B cell (primary cell): Measurements from ENCODE around the gene CDC5L. TPM values are rescaled to one million over a fixed set of nuclear protein-coding genes. Genes with fewer than 3 reads are reported as not detected.
"Not testable (repeated sequence)": the region's sequence is repeated elsewhere in the genome, so short reads cannot be mapped to it uniquely, and the experiment has no call there.

ENCODE experiments used
- ATAC-seq: fragments of 200-7000 bp; cut with Tn5 transposase; one replicate; pipeline ENCODE4 v1.10.0; 2021; ENCODE audit warnings: low read depth, mild to moderate bottlenecking, moderate number of reproducible peaks, moderate library complexity
- CTCF ChIA-PET: fragments of 350-600 bp; sonication (Branson Sonifier 250); formaldehyde crosslinking; loops from one replicate; lab custom pipeline; 2021; ENCODE audit warnings: antibody characterized with exemption, inconsistent platforms; lab: Charles Lee
- POLR2A ChIA-PET: fragments of 350-600 bp; sonication (Branson Sonifier 250); formaldehyde crosslinking; loops from one replicate; lab custom pipeline; 2021; ENCODE audit warnings: antibody characterized with exemption; lab: Charles Lee
- DNase-seq: peaks from one replicate; pipeline ENCODE4 v3.0.0; 2013
- H2AFZ ChIP-seq: 2 replicates; pipeline ENCODE4 v1.6.1; 2012; ENCODE audit warnings: mild to moderate bottlenecking, low read depth, low read length; ENCODE audit not compliant: insufficient read depth, poor library complexity, severe bottlenecking
- H3K27ac ChIP-seq, 2 donors: 1 replicate in 1 of 2; 2 replicates in 1 of 2; pipeline ENCODE4 v1.5.1; 2012 to 2013; ENCODE audit warnings: low read length in 2 of 2, mild to moderate bottlenecking in 2 of 2, moderate library complexity in 1 of 2
- H3K27me3 ChIP-seq, 4 experiments: fragments of 200-600 bp in 1 of 4; sonication (generic) in 1 of 4; replicated peaks in 1 of 4; 1 replicate in 2 of 4; 2 replicates in 2 of 4; pipeline versions ENCODE4 v1.6.1 to v1.7.0; 2013 to 2016; ENCODE audit warnings: low read length in 3 of 4, mild to moderate bottlenecking in 2 of 4, mixed read lengths in 1 of 4, moderate library complexity in 1 of 4; ENCODE audit not compliant: insufficient read depth in 4 of 4, control insufficient read depth in 3 of 4; ENCODE audit errors: control extremely low read depth in 1 of 4
- H3K36me3 ChIP-seq, 2 experiments: replicated peaks in 1 of 2; 1 replicate in 1 of 2; 2 replicates in 1 of 2; pipeline versions ENCODE4 v1.6.1 to v1.7.1; 2013; ENCODE audit warnings: low read length in 1 of 2; ENCODE audit not compliant: insufficient read depth in 2 of 2, control insufficient read depth in 1 of 2; ENCODE audit errors: control extremely low read depth in 1 of 2, extremely low read depth in 1 of 2
- H3K4me1 ChIP-seq, 2 donors: fragments of 200-600 bp in 1 of 2; sonication (generic) in 1 of 2; 1 replicate in 1 of 2; 2 replicates in 1 of 2; pipeline versions ENCODE4 v1.5.1 to v1.6.1; 2013 to 2017; ENCODE audit warnings: low read length in 2 of 2; ENCODE audit not compliant: control insufficient read depth in 2 of 2, insufficient read depth in 2 of 2
- H3K4me2 ChIP-seq: replicated peaks from 2 replicates; pipeline ENCODE3; 2012; ENCODE audit warnings: mild to moderate bottlenecking, low read depth, low read length; ENCODE audit not compliant: poor library complexity, severe bottlenecking
- H3K4me3 ChIP-seq, 5 experiments: fragments of 200-600 bp in 1 of 5; sonication (generic) in 1 of 5; 1 replicate in 3 of 5; 2 replicates in 2 of 5; pipeline versions ENCODE4 v1.5.1 to v1.7.0; 2011 to 2016; ENCODE audit warnings: low read length in 4 of 5, mild to moderate bottlenecking in 4 of 5, low read depth in 2 of 5, control low read depth in 1 of 5, moderate library complexity in 1 of 5; ENCODE audit not compliant: insufficient read depth in 1 of 5; ENCODE audit errors: control extremely low read depth in 1 of 5, extremely low read depth in 1 of 5
- H3K79me2 ChIP-seq: fragments of 200-600 bp; sonication (generic); one replicate; pipeline ENCODE4 v1.6.0; 2016; ENCODE audit warnings: low read length; ENCODE audit not compliant: control insufficient read depth, insufficient read depth
- H3K9ac ChIP-seq: fragments of 200-600 bp; sonication (generic); 2 replicates; pipeline ENCODE4 v1.6.1; 2017; ENCODE audit warnings: mild to moderate bottlenecking, low read length, moderate library complexity
- H3K9me3 ChIP-seq, 3 donors: one replicate each; pipeline versions ENCODE4 v1.6.1 to v1.7.1; 2013; ENCODE audit warnings: low read length in 2 of 3; ENCODE audit not compliant: control insufficient read depth in 2 of 3, insufficient read depth in 1 of 3; ENCODE audit errors: control extremely low read depth in 1 of 3
- H4K20me1 ChIP-seq: 2 replicates; pipeline ENCODE4 v1.6.0; 2012; ENCODE audit warnings: mild to moderate bottlenecking, low read length; ENCODE audit not compliant: insufficient read depth, control insufficient read depth, poor library complexity, severe bottlenecking
- H3K27ac Mint-ChIP-seq: one replicate; pipeline ENCODE4 v1.8.0; 2021; ENCODE audit warnings: mixed read lengths
- H3K27me3 Mint-ChIP-seq: one replicate; pipeline ENCODE4 v1.8.0; 2021; ENCODE audit warnings: mixed read lengths
- H3K4me1 Mint-ChIP-seq: one replicate; pipeline ENCODE4 v1.8.0; 2021; ENCODE audit warnings: mixed read lengths
- H3K4me3 Mint-ChIP-seq: one replicate; pipeline ENCODE4 v1.8.0; 2021; ENCODE audit warnings: mixed read lengths
- H3K9me3 Mint-ChIP-seq: one replicate; pipeline ENCODE4 v1.8.0; 2022; ENCODE audit warnings: mixed read lengths; ENCODE audit not compliant: insufficient read depth
- CTCF ChIP-seq: fragments of 200-600 bp; IDR thresholded peaks from one replicate; pipeline ENCODE4 v1.8.0; 2022; ENCODE audit warnings: antibody characterized with exemption, mild to moderate bottlenecking
- EZH2 ChIP-seq: IDR thresholded peaks from 2 replicates; pipeline ENCODE4 v1.6.1; 2012; ENCODE audit warnings: borderline replicate concordance, low read depth, mild to moderate bottlenecking, moderate library complexity, low read length; ENCODE audit not compliant: insufficient read depth, poor library complexity, severe bottlenecking
- WGBS: methylation state at CpG from one replicate; pipeline ENCODE4 v1.1.5; 2013; ENCODE audit warnings: missing lambda C conversion rate; ENCODE audit not compliant: insufficient coverage; 5-methylcytosine and 5-hydroxymethylcytosine counted together
- intact Hi-C: fragments of 100-400 bp; cut with micrococcal nuclease; formaldehyde crosslinking; loops from one replicate; pipeline ENCODE4 v1.10.0; 2022
- polyA plus RNA-seq: library from polyadenylated mRNA; depleted of rRNA; stranded (reverse); fragments of >200 nt; gene quantifications from 2 replicates; pipeline ENCODE4 v1.2.3, GENCODE V29; 2012
- total RNA-seq, 2 donors: library from RNA; stranded (reverse); fragments of 120-200 nt in 1 of 2; gene quantifications; 1 replicate in 1 of 2; 2 replicates in 1 of 2; pipeline versions ENCODE4 v1.2.3 to v1.2.4, GENCODE V29; 2013 to 2022

CDC5L gene
- total and polyA plus RNA-seq, 2 donors (not counting 1 experiment from before 2014, with no cell fraction given), result 4.1 to 22.2 TPM

GRCh38 chr6:44342489-44342888 is 45.0 kb upstream of the CDC5L start, which contains the start of gene SPATS1:
Gene SPATS1 (plus strand): TSS chr6:44342650. CDS start chr6:44343096, 446 bp downstream.
- H3K9ac ChIP-seq, result no peak within 1 kb of the TSS
- H3K27me3 Mint-ChIP-seq, result peaks cover 47% of the 10 kb centered on the region
- H3K9me3 ChIP-seq, result no peaks in the 10 kb centered on the region
- H3K79me2 ChIP-seq, result no peaks in the 10 kb centered on the region
- no peak within 1 kb of the TSS for H3K27ac Mint-ChIP-seq
- peak within 1 kb of the TSS; percentile 27 for H2AFZ ChIP-seq
- no peak within 1 kb of the TSS for H3K4me3 Mint-ChIP-seq
- no peaks in the 10 kb centered on the region for H4K20me1 ChIP-seq
- CTCF ChIA-PET, result interaction anchor here (0.7 to 1.4 kb wide), 3 partner anchors 74 to 1648 kb away, joined by 3 to 10 read pairs (median 5); no protein-coding TSS in a partner anchor
- TF ChIP-seq CTCF (no peak), EZH2 (no peak)
- no peak within 1 kb of the TSS for H3K4me2 ChIP-seq
- H3K4me3 ChIP-seq, result no peak within 1 kb of the TSS
- H3K9me3 Mint-ChIP-seq, result no peaks in the 10 kb centered on the region
- no peak within 1 kb of the TSS for H3K27ac ChIP-seq
- H3K4me1 ChIP-seq, result peaks cover 0 to 6% of the 10 kb centered on the region in 2 donors
- ATAC-seq (no peak), DNase-seq (no peak)
- H3K4me1 Mint-ChIP-seq, result no peaks in the 10 kb centered on the region
- 7% methylated on average over 31 of the region's 31 CpGs for WGBS
- intact Hi-C loops, result no loop called here
- POLR2A ChIA-PET, result no interaction called here
- no peaks in the 10 kb centered on the region for H3K36me3 ChIP-seq
- H3K27me3 ChIP-seq, result peaks cover 0 to 42% (median 25%) of the 10 kb centered on the region in 4 experiments

GRCh38 chr6:44346818-44347217 is 40.7 kb upstream of the CDC5L start:
- POLR2A ChIA-PET, H3K4me3 ChIP-seq, H3K27ac ChIP-seq, H3K9ac ChIP-seq, H3K9me3 Mint-ChIP-seq, H4K20me1 ChIP-seq, H3K27ac Mint-ChIP-seq, intact Hi-C loops, H2AFZ ChIP-seq, CTCF ChIA-PET, H3K9me3 ChIP-seq, H3K4me1 Mint-ChIP-seq, DNase-seq, ATAC-seq, H3K36me3 ChIP-seq, H3K4me1 ChIP-seq, H3K79me2 ChIP-seq, H3K4me3 Mint-ChIP-seq, H3K4me2 ChIP-seq: not testable (repeated sequence)
- peaks cover 0 to 36% (median 21%) of the 10 kb centered on the region in 4 experiments for H3K27me3 ChIP-seq
- H3K27me3 Mint-ChIP-seq, result peaks cover 44% of the 10 kb centered on the region
- no CpG with 5 or more reads among the region's 4 CpGs for WGBS
